ENCODE results near the gene FBXO45.

- TF ChIP-seq, protein P1, sequence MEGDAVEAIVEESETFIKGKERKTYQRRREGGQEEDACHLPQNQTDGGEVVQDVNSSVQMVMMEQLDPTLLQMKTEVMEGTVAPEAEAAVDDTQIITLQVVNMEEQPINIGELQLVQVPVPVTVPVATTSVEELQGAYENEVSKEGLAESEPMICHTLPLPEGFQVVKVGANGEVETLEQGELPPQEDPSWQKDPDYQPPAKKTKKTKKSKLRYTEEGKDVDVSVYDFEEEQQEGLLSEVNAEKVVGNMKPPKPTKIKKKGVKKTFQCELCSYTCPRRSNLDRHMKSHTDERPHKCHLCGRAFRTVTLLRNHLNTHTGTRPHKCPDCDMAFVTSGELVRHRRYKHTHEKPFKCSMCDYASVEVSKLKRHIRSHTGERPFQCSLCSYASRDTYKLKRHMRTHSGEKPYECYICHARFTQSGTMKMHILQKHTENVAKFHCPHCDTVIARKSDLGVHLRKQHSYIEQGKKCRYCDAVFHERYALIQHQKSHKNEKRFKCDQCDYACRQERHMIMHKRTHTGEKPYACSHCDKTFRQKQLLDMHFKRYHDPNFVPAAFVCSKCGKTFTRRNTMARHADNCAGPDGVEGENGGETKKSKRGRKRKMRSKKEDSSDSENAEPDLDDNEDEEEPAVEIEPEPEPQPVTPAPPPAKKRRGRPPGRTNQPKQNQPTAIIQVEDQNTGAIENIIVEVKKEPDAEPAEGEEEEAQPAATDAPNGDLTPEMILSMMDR (IDR thresholded peaks at IDR 0.05) = peak in 3 of 4 experiments; percentile 35 to 55 (median 39)
- TF ChIP-seq POLR2A (IDR thresholded peaks at IDR 0.05) = no peak
These were observed 49.3 kb upstream of the FBXO45 start for GRCh38 chr3:196518966-196519717.
